GM23338 (cell line): ENCODE data around the gene KCNJ3. TPM values are rescaled to one million over a fixed set of nuclear protein-coding genes. Genes with fewer than 3 reads are reported as not detected.

Source experiments
- ATAC-seq: fragments of 200-7000 bp; cut with Tn5 transposase; 3 replicates; pipeline ENCODE4 v1.9.1; 2020
- DNase-seq: peaks from one replicate; pipeline ENCODE4 v3.0.0-alpha.2; 2015; ENCODE audit warnings: low spot score
- H2AFZ ChIP-seq: fragments of 200-600 bp; sonication (generic); 2 replicates; pipeline ENCODE4 v1.8.0; 2016; ENCODE audit warnings: antibody characterized with exemption, mild to moderate bottlenecking, moderate library complexity
- H3F3A ChIP-seq: fragments of 200-600 bp; sonication (generic); replicated peaks from 2 replicates; pipeline ENCODE4 v1.8.0; 2017; ENCODE audit warnings: antibody characterized with exemption, mixed run types, low read depth
- H3K27ac ChIP-seq: fragments of 200-600 bp; sonication (generic); 2 replicates; pipeline ENCODE4 v1.6.1; 2016; ENCODE audit warnings: low read depth
- H3K27me3 ChIP-seq: fragments of 200-600 bp; sonication (generic); 2 replicates; pipeline ENCODE4 v1.8.0; 2016; ENCODE audit warnings: mild to moderate bottlenecking, mixed run types, moderate library complexity; ENCODE audit not compliant: insufficient read depth
- H3K36me3 ChIP-seq: fragments of 200-600 bp; sonication (generic); 2 replicates; pipeline ENCODE4 v1.8.0; 2016; ENCODE audit warnings: mild to moderate bottlenecking; ENCODE audit not compliant: insufficient read depth
- H3K4me1 ChIP-seq: fragments of 200-600 bp; sonication (generic); 2 replicates; pipeline ENCODE4 v1.8.0; 2016; ENCODE audit warnings: mild to moderate bottlenecking, moderate library complexity; ENCODE audit not compliant: insufficient read depth
- H3K4me2 ChIP-seq: fragments of 200-600 bp; sonication (generic); 2 replicates; pipeline ENCODE4 v1.7.1; 2017; ENCODE audit warnings: mixed run types
- H3K4me3 ChIP-seq: fragments of 200-600 bp; sonication (generic); 2 replicates; pipeline ENCODE4 v1.6.1; 2016; ENCODE audit warnings: mixed run types
- H3K79me2 ChIP-seq: fragments of 200-600 bp; sonication (generic); replicated peaks from 2 replicates; pipeline ENCODE4 v1.8.0; 2017; ENCODE audit warnings: mild to moderate bottlenecking; ENCODE audit not compliant: insufficient read depth
- H3K9me2 ChIP-seq: fragments of 200-600 bp; sonication (generic); 2 replicates; pipeline ENCODE4 v1.8.0; 2017; ENCODE audit not compliant: insufficient read depth
- H4K20me1 ChIP-seq: fragments of 200-600 bp; sonication (generic); replicated peaks from 2 replicates; pipeline ENCODE4 v1.8.0; 2017; ENCODE audit warnings: mild to moderate bottlenecking; ENCODE audit not compliant: insufficient read depth
- H3K27ac Mint-ChIP-seq: 2 replicates; pipeline ENCODE4 v1.8.0; 2020; ENCODE audit warnings: inconsistent platforms, mild to moderate bottlenecking, moderate library complexity, mixed read lengths
- H3K27me3 Mint-ChIP-seq: 3 replicates; pipeline ENCODE4 v1.8.0; 2022; ENCODE audit warnings: low read depth, mild to moderate bottlenecking, moderate library complexity, mixed read lengths, inconsistent platforms; ENCODE audit not compliant: insufficient read depth, poor library complexity
- H3K36me3 Mint-ChIP-seq: 3 replicates; pipeline ENCODE4 v1.8.0; 2021; ENCODE audit warnings: low read depth, mild to moderate bottlenecking, inconsistent platforms, moderate library complexity, mixed read lengths
- H3K4me1 Mint-ChIP-seq: 3 replicates; pipeline ENCODE4 v1.8.0; 2020; ENCODE audit warnings: mild to moderate bottlenecking, inconsistent platforms, mixed read lengths
- H3K4me3 Mint-ChIP-seq: 3 replicates; pipeline ENCODE4 v1.8.0; 2021; ENCODE audit warnings: moderate library complexity, mild to moderate bottlenecking, inconsistent platforms, mixed read lengths
- H3K9me3 Mint-ChIP-seq: 3 replicates; pipeline ENCODE4 v1.8.0; 2020; ENCODE audit warnings: moderate library complexity, mild to moderate bottlenecking, inconsistent platforms, mixed read lengths
- CREB1 ChIP-seq: fragments of 250-450 bp; sonication (Bioruptor Pico); IDR thresholded peaks from 2 replicates; pipeline ENCODE4 v1.5.0; 2020; ENCODE audit warnings: low read depth, mild to moderate bottlenecking, moderate library complexity
- CTCF ChIP-seq, 2 experiments: fragments of 200-600 bp in 1 of 2; sonication (generic) in 1 of 2; conservative IDR thresholded peaks; 2 replicates each; pipeline versions ENCODE4 v1.5.1 to v1.6.1; 2016 to 2017; ENCODE audit warnings: antibody characterized with exemption in 2 of 2, low read depth in 2 of 2, mild to moderate bottlenecking in 2 of 2, moderate library complexity in 1 of 2
- ETS1 ChIP-seq: IDR thresholded peaks from 2 replicates; pipeline ENCODE4 v1.6.1; 2016; ENCODE audit warnings: antibody characterized with exemption
- EZH2 ChIP-seq: fragments of 200-600 bp; sonication (generic); IDR thresholded peaks from one replicate; pipeline ENCODE4 v1.8.0; 2017; ENCODE audit warnings: antibody characterized with exemption, mild to moderate bottlenecking, low read depth; ENCODE audit not compliant: unreplicated experiment
- EZH2phosphoT487 ChIP-seq: fragments of 200-600 bp; sonication (generic); IDR thresholded peaks from one replicate; pipeline ENCODE4 v1.8.1; 2018; ENCODE audit warnings: antibody characterized with exemption; ENCODE audit not compliant: unreplicated experiment
- JUNB ChIP-seq: IDR thresholded peaks from one replicate; pipeline ENCODE4 v1.6.1; 2016; ENCODE audit warnings: antibody characterized with exemption; ENCODE audit not compliant: unreplicated experiment
- NANOG ChIP-seq: IDR thresholded peaks from 2 replicates; pipeline ENCODE4 v1.6.1; 2016; ENCODE audit warnings: antibody characterized with exemption, borderline replicate concordance
- POLR2AphosphoS5 ChIP-seq: IDR thresholded peaks from 2 replicates; pipeline ENCODE4 v1.6.1; 2016; ENCODE audit warnings: antibody characterized with exemption, low read depth
- STAT1 ChIP-seq: IDR thresholded peaks from one replicate; pipeline ENCODE4 v1.6.1; 2016; ENCODE audit warnings: antibody characterized with exemption; ENCODE audit not compliant: unreplicated experiment
- ZNF114 ChIP-seq: fragments of 250-450 bp; sonication (Bioruptor Pico); IDR thresholded peaks from 2 replicates; pipeline ENCODE4 v1.5.0; 2020; ENCODE audit warnings: mild to moderate bottlenecking, moderate library complexity
- ZNF331 ChIP-seq: fragments of 250-450 bp; sonication (Bioruptor Pico); IDR thresholded peaks from 2 replicates; pipeline ENCODE4 v1.5.0; 2020; ENCODE audit warnings: low read depth, mild to moderate bottlenecking, moderate library complexity
- polyA plus RNA-seq: library from polyadenylated mRNA; unstranded; fragments of >200 nt; fragmentation: Nextera tagmentation; extraction: Ambion mirVana; gene quantifications from 2 replicates; pipeline ENCODE4 v1.2.1, GENCODE V29; 2016
- total RNA-seq: library from RNA; depleted of rRNA; stranded (reverse); fragments of >200 nt; shearing (Covaris generic); gene quantifications from 2 replicates; pipeline ENCODE4 v1.2.3, GENCODE V29; 2014
- TF ChIP-seq, protein P1 (sequence below): IDR thresholded peaks from one replicate; pipeline ENCODE4 v1.6.1; 2018; ENCODE audit warnings: antibody characterized with exemption; ENCODE audit not compliant: unreplicated experiment
- TF ChIP-seq, protein P2 (sequence below): fragments of 250-450 bp; sonication (Bioruptor Pico); IDR thresholded peaks from 2 replicates; pipeline ENCODE4 v1.5.0; 2020; ENCODE audit warnings: mild to moderate bottlenecking, moderate library complexity

The KCNJ3 gene
- total and polyA plus RNA-seq, 2 experiments from 2014 or later: 0.05 to 0.28 TPM

- Mint-ChIP-seq H3K4me1 (no peaks in the 10 kb centered on the region), H3K36me3 (no peaks in the 10 kb centered on the region), H3K4me3 (no peak overlapping the region), H3K27me3 (peaks cover 6% of the 10 kb centered on the region), H3K9me3 (0 out of 3 replicates have a peak, but pooled peaks cover 3% of the 10 kb centered on the region), H3K27ac (no peak overlapping the region)
- Histone ChIP-seq H3F3A (no peaks in the 10 kb centered on the region), H2AFZ (no peak overlapping the region), H3K4me3 (no peak overlapping the region), H3K27ac (no peak overlapping the region), H3K36me3 (no peaks in the 10 kb centered on the region), H3K79me2 (no peaks in the 10 kb centered on the region), H4K20me1 (no peaks in the 10 kb centered on the region), H3K4me1 (no peaks in the 10 kb centered on the region), H3K27me3 (no peaks in the 10 kb centered on the region), H3K4me2 (no peak overlapping the region), H3K9me2 (no peaks in the 10 kb centered on the region)
- TF ChIP-seq, protein P1, sequence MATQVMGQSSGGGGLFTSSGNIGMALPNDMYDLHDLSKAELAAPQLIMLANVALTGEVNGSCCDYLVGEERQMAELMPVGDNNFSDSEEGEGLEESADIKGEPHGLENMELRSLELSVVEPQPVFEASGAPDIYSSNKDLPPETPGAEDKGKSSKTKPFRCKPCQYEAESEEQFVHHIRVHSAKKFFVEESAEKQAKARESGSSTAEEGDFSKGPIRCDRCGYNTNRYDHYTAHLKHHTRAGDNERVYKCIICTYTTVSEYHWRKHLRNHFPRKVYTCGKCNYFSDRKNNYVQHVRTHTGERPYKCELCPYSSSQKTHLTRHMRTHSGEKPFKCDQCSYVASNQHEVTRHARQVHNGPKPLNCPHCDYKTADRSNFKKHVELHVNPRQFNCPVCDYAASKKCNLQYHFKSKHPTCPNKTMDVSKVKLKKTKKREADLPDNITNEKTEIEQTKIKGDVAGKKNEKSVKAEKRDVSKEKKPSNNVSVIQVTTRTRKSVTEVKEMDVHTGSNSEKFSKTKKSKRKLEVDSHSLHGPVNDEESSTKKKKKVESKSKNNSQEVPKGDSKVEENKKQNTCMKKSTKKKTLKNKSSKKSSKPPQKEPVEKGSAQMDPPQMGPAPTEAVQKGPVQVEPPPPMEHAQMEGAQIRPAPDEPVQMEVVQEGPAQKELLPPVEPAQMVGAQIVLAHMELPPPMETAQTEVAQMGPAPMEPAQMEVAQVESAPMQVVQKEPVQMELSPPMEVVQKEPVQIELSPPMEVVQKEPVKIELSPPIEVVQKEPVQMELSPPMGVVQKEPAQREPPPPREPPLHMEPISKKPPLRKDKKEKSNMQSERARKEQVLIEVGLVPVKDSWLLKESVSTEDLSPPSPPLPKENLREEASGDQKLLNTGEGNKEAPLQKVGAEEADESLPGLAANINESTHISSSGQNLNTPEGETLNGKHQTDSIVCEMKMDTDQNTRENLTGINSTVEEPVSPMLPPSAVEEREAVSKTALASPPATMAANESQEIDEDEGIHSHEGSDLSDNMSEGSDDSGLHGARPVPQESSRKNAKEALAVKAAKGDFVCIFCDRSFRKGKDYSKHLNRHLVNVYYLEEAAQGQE: no peak
- no peak for TF ChIP-seq POLR2AphosphoS5
- no peak for TF ChIP-seq EZH2phosphoT487
- TF ChIP-seq JUNB: no peak
- TF ChIP-seq ETS1: no peak
- no peak for TF ChIP-seq EZH2
- TF ChIP-seq, protein P2, sequence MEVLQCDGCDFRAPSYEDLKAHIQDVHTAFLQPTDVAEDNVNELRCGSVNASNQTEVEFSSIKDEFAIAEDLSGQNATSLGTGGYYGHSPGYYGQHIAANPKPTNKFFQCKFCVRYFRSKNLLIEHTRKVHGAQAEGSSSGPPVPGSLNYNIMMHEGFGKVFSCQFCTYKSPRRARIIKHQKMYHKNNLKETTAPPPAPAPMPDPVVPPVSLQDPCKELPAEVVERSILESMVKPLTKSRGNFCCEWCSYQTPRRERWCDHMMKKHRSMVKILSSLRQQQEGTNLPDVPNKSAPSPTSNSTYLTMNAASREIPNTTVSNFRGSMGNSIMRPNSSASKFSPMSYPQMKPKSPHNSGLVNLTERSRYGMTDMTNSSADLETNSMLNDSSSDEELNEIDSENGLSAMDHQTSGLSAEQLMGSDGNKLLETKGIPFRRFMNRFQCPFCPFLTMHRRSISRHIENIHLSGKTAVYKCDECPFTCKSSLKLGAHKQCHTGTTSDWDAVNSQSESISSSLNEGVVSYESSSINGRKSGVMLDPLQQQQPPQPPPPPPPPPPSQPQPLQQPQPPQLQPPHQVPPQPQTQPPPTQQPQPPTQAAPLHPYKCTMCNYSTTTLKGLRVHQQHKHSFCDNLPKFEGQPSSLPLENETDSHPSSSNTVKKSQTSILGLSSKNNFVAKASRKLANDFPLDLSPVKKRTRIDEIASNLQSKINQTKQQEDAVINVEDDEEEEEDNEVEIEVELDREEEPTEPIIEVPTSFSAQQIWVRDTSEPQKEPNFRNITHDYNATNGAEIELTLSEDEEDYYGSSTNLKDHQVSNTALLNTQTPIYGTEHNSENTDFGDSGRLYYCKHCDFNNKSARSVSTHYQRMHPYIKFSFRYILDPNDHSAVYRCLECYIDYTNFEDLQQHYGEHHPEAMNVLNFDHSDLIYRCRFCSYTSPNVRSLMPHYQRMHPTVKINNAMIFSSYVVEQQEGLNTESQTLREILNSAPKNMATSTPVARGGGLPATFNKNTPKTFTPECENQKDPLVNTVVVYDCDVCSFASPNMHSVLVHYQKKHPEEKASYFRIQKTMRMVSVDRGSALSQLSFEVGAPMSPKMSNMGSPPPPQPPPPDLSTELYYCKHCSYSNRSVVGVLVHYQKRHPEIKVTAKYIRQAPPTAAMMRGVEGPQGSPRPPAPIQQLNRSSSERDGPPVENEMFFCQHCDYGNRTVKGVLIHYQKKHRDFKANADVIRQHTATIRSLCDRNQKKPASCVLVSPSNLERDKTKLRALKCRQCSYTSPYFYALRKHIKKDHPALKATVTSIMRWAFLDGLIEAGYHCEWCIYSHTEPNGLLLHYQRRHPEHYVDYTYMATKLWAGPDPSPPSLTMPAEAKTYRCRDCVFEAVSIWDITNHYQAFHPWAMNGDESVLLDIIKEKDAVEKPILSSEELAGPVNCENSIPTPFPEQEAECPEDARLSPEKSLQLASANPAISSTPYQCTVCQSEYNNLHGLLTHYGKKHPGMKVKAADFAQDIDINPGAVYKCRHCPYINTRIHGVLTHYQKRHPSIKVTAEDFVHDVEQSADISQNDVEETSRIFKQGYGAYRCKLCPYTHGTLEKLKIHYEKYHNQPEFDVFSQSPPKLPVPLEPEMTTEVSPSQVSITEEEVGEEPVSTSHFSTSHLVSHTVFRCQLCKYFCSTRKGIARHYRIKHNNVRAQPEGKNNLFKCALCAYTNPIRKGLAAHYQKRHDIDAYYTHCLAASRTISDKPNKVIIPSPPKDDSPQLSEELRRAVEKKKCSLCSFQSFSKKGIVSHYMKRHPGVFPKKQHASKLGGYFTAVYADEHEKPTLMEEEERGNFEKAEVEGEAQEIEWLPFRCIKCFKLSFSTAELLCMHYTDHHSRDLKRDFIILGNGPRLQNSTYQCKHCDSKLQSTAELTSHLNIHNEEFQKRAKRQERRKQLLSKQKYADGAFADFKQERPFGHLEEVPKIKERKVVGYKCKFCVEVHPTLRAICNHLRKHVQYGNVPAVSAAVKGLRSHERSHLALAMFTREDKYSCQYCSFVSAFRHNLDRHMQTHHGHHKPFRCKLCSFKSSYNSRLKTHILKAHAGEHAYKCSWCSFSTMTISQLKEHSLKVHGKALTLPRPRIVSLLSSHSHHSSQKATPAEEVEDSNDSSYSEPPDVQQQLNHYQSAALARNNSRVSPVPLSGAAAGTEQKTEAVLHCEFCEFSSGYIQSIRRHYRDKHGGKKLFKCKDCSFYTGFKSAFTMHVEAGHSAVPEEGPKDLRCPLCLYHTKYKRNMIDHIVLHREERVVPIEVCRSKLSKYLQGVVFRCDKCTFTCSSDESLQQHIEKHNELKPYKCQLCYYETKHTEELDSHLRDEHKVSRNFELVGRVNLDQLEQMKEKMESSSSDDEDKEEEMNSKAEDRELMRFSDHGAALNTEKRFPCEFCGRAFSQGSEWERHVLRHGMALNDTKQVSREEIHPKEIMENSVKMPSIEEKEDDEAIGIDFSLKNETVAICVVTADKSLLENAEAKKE (CRISPR knock-in tag): no peak
- TF ChIP-seq CREB1 (CRISPR knock-in tag): no peak
- TF ChIP-seq NANOG: no peak
- no peak for TF ChIP-seq ZNF331 (CRISPR knock-in tag)
- no peak for TF ChIP-seq ZNF114 (CRISPR knock-in tag)
- no peak for TF ChIP-seq CTCF (conservative IDR thresholded peaks at IDR 0.05; ENCODE audit: low read depth in 2 of 2)
- no peak for TF ChIP-seq STAT1
- DNase-seq: no peak
- ATAC-seq: no peak
These were observed 106.0 kb downstream of the KCNJ3 start for GRCh38 chr2:154804451-154804850.
